AG10803 (cell line): ENCODE results near the gene VIT.
A peak's percentile ranks its signal among the peaks of the same experiment; 100 is the strongest.

ENCODE experiments used
- DNase-seq: peaks from one replicate; pipeline ENCODE4 v3.0.0; 2010; ENCODE audit warnings: low read depth
- H3K4me3 ChIP-seq: 2 replicates; pipeline ENCODE4 v1.5.1; 2011; ENCODE audit warnings: mild to moderate bottlenecking, low read length, control low read depth
- CTCF ChIP-seq: conservative IDR thresholded peaks from 2 replicates; pipeline ENCODE4 v1.5.1; 2011; ENCODE audit warnings: mild to moderate bottlenecking, low read length, control low read depth, inconsistent platforms

VIT gene

GRCh38 chr2:36710858-36711515 lies 14.5 kb downstream of the VIT start:
- H3K4me3 ChIP-seq = no peak overlapping the region
- no peak for TF ChIP-seq CTCF
- DNase-seq = no peak

- no peak for TF ChIP-seq CTCF
- no peak overlapping the region for H3K4me3 ChIP-seq
- DNase-seq = no peak
Measured at GRCh38 chr2:36711741-36712314, 15.3 kb downstream of the VIT start.

GRCh38 chr2:36713310-36713709 lies 16.8 kb downstream of the VIT start:
- TF ChIP-seq CTCF = no peak
- no peak for DNase-seq
- H3K4me3 ChIP-seq = no peak overlapping the region

- no peak overlapping the region for H3K4me3 ChIP-seq
- no peak for DNase-seq
- TF ChIP-seq CTCF = no peak
Measured at GRCh38 chr2:36716111-36716510, 19.6 kb downstream of the VIT start.

- DNase-seq = no peak
- no peak for TF ChIP-seq CTCF
- no peak overlapping the region for H3K4me3 ChIP-seq
Measured at GRCh38 chr2:36717603-36718266, 21.2 kb downstream of the VIT start.

- no peak for TF ChIP-seq CTCF
- DNase-seq = no peak
Measured at GRCh38 chr2:36727550-36727949, 31.0 kb downstream of the VIT start.

GRCh38 chr2:36729067-36729466 lies 32.6 kb downstream of the VIT start:
- no peak for TF ChIP-seq CTCF
- DNase-seq = peak; percentile 34
- H3K4me3 ChIP-seq = no peak overlapping the region

More at GRCh38 chr2:36727550-36727949, 31.0 kb downstream of the VIT start:
- no peak overlapping the region for H3K4me3 ChIP-seq
